GM20431 (cell line): ENCODE results near the gene TCF4.

Experiments used
- in situ Hi-C: fragments of 300-500 bp; cut with MseI, MboI; formaldehyde crosslinking; loops from one replicate; pipeline ENCODE4 v1.15.0; 2020; ENCODE audit warnings: low sequenced_read_pairs; ENCODE audit not compliant: unreplicated experiment

The TCF4 gene

DNA sequence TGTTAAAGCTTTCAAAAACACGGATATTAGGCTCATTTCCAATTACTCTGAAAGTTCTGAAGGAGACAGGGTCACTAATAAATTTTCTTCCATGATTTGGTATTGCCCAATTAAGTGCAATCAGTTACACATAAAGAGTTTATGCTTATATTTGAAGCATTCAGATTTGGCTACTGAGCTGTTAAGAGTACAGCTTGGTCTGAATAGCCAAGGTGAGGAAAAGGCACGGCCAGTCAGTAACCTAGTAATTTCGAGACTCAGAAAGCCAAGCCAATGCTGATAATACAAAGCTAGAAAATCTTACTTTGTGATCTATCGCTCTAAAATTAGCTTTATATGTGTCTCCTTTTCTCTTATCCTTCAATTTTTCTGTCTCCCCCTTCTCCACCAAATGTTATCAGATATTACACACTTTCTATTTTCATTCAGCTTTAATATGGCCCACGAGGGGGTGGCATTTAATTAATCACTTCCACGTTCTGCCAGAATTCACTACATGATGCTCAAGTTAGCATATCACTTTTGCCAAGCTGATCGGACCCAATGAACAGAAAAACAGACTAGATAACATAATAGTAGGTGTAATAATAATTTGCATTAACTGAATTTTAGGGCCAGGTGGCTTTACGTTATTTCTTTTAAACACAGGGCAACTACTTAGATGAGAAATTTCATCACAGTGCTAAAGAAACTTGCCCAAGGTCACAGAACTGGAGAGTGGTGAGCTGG, 138.4 kb downstream of the TCF4 start:
- in situ Hi-C loops: loop anchor here (25.0 kb wide), 1 partner anchor 1138 kb away; no protein-coding TSS in a partner anchor

DNA sequence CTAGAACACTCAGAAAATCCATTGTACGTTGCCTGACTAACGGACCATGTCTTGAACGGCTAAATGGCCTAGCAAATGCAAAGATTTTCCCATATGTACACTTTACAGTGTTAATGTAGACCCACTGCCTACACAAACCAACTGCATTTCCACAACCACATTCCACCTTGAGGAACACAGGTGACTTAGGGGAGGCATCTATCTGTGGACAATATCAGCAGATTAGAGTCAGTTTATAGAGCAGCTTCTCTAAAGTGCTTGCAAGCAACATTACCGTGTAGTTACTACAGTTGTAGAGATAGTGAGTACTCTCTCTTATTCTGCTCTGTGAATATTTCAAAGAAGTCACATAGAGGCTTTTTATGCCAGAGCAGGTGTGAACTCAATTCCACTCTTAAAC, 139.6 kb downstream of the TCF4 start:
- in situ Hi-C loops: loop anchor here (25.0 kb wide), 1 partner anchor 1139 kb away; no protein-coding TSS in a partner anchor

DNA sequence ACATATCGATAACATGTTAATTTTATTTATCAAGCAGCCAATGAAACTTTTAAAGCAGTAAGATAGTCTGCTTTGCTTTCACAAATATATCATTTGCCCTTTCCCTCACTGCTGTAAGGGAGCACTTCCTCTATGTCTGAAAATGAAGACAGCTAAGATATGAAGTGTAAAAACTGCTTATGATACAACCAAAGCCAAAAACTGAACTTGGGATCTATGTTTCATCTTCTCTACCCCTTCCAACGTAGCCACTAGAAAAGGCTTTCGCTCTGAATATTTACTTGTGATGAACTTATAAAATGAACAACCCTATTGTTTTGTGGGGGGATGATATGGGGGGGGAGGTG, 140.3 kb downstream of the TCF4 start:
- in situ Hi-C loops: loop anchor here (25.0 kb wide), 1 partner anchor 1140 kb away; no protein-coding TSS in a partner anchor

DNA sequence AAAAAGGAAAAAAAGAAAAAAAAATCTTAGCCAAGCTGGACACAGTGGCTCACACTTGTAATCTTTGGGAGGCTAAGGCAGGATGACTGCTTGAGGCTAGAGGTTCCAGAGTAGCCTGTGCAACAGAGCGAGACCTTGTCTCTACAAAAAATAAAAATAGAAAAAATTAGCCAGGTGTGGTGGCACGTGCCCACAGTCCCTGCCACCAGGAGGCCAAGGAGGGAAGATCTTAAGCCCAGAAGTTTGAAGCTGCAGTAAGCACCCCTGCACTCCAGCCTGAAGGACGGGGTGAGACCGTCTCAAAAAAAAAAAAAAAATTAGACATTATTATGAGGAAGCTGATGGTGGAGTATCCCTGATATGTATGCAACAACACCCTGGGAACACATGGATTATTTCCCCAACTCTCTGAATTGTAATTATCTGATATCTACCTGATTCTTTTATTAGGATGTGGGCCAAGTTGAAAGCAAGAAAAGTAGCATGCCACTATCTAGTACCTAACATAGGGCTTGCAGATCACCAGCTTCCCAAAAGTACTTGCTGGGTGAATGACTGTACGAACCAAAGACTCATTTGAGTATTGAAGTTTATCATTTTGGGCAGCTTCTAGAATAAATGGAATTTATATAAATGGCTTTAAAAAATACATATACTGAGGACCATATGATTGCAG, 140.9 kb downstream of the TCF4 start:
- in situ Hi-C loops: loop anchor here (25.0 kb wide), 1 partner anchor 1140 kb away; no protein-coding TSS in a partner anchor

DNA sequence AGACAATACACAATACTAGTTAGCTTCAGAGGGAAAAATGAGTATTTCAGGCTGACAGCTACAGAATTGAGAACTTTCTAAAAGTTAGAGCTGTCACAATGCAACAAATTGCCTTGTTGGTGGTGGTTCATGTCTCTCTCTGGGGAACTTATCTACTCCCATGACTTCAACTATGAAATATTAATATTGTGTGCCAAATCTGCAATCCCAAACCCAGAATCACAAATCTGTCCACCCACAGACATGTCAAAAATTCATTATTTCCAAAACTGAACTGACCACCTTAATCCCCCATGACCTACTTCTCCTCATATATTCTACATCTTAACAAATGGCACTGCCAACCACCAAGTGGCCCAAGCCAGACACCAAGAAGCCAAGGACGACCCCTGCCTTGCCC, 143.5 kb downstream of the TCF4 start:
- in situ Hi-C loops: loop anchor here (25.0 kb wide), 1 partner anchor 1143 kb away; no protein-coding TSS in a partner anchor

DNA sequence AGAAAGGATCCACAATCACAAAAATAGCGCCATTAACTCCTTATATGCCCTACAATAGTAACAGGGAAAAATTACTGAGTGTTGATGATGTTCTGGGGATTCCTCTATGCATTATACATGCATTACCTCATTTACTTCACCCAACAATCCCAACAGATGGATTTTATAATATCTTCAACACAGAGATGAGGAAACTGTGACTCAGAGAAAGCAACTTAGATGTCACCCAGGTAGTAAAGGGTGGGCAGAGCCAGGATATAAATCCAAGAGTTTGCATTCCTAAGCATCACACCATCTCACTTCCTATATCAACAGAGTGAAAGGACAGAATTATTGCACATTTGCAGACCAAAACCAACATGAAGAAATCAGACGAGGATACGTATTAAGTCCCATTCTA, 144.2 kb downstream of the TCF4 start:
- in situ Hi-C loops: loop anchor here (25.0 kb wide), 1 partner anchor 1144 kb away; no protein-coding TSS in a partner anchor

DNA sequence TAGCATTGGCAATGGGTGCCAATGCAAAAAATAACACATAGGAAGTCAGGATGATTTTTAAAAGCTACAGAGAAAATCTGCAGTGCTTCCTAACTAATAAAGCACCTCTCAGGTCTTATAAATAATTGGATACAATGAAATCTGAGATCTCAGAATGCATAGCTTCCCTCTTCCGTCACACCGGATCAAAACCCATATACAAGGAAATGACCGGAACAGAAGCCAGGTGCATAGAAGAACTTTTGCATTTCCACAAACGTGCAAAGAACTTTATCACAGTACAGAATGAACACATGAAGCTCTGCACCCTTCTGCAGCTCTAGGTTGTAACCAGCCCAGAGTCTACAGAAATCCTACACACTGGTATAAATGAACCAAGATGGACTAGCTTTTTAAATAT, 145.4 kb downstream of the TCF4 start:
- in situ Hi-C loops: loop anchor here (25.0 kb wide), 1 partner anchor 1145 kb away; no protein-coding TSS in a partner anchor

DNA sequence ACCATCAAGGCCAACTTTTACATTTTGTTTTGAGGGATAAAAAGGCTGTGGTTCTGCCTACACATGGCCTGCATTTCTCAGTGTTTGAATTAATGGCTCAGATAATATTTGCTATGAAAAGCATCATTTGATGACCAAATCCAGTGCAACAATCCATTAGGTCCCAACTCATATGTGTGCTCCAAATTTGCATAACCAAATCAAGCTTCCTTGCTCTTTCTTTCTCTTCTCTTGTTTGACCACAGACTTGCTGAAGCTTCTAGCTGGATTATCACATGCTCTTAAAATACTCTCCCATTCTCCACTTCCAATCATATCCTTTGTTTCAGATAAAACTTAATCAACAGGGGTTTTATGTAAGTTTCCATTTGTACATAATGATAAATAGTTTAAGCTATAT, 147.0 kb downstream of the TCF4 start:
- in situ Hi-C loops: loop anchor here (25.0 kb wide), 1 partner anchor 1146 kb away; no protein-coding TSS in a partner anchor

DNA sequence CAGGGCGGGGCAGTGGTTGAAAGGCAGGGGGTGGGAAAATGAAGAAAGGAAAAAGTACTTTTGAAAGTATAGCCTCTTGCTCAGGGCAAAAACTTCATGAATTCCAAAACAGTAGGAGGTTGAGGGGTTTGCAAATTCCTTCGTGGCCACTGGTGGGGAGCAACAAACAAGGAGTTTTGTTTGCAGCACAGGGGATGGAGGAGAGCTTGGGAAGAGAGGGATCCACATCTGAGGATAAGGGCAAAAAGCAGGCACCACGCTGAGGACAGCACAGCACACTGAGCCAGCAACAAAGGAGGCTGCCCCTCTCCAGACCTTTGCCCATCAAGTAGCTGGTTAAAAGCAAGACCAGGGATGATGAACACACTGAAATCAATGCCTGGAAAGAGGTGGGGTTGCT, 148.9 kb downstream of the TCF4 start:
- in situ Hi-C loops: loop anchor here (25.0 kb wide), 1 partner anchor 1148 kb away; no protein-coding TSS in a partner anchor

DNA sequence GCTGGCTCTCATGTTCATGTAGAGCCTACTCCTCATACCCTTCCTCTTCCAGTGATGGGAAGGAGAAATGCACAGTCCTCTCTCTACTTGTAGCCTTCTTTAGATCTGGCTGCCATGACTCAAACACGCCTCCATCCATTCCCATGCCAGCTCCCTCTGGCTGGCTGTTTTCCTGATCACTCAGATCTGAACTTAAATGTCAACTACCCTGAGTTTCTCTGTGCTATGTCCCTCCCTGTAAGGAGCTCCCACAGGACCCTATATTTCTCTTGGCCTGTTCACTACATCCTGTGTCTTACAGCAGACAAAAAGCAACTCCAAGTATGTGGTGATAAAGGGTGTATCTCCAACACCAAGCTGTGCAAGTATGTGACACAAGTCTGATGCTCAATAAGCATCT, 152.4 kb downstream of the TCF4 start:
- in situ Hi-C loops: loop anchor here (25.0 kb wide), 1 partner anchor 1152 kb away; no protein-coding TSS in a partner anchor

DNA sequence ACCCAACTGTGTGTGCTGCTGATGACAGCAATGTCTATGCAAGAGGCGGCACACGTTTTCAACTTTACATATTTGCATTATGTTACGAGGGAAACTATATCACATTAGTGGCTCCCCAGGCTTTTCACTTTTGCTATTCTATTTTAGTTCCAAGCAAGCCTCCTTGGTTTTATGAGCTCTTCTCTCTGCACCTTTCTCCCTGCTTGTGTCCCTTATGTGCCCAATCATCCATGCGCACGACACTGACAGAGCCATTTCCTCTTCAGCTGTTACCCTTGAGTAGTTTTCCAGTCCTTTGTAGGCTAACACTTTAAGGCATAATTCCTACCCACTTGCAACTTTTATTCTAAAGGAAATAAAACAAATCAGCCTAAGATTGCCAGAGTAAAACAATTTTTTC, 154.3 kb downstream of the TCF4 start:
- in situ Hi-C loops: loop anchor here (25.0 kb wide), 1 partner anchor 1154 kb away; no protein-coding TSS in a partner anchor

DNA sequence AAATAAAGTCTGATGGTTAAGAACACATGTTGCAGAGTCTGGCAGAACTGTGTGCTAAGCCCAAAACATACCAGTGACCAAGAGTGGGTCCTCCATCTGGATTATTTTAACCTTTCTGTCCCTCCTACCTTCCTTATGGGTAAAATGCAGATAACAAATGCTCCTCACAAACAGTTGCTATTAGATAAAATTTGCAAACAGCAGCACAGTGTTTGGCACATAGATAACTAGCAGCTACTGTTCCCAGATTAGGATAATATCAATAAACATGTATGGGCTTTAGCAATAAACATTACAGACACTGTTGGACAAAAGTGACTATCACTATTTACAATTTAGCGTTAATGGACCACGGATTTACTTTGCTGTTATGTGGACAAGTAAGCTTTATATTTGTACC, 154.9 kb downstream of the TCF4 start:
- in situ Hi-C loops: loop anchor here (25.0 kb wide), 1 partner anchor 1154 kb away; no protein-coding TSS in a partner anchor

DNA sequence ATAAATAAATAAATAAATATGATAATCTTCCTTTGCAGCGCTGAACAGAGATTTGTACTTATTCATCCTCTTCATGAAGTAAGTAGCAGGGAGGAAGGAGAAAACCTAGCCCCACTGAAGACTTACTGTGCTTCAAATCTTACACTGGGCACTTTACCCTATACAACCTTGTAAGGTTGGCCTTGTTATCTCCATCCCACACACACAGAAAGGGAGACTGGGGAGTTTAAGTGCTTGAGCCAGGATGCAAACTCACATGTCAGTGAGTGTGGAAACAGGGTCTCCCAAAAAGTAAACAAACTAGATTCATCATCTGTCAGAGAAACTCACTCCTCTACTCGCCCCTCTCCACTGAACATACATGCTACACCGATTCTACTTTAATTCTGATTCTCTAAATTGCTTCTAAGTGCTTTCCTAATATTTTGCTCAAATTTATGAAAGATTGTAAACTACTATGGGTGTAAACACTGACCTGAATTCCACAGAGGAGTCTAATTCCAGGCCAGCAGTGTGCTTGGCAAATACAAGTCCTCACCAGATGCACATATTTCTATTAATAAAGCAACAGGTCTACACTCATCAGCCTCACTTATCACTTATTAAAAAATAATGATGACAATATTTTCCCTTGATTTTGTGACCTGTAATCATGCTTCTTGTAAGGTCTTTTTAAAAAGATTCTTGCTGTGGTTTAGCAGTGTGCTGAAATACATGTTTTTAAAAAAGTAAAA, 155.5 kb downstream of the TCF4 start:
- in situ Hi-C loops: loop anchor here (25.0 kb wide), 1 partner anchor 1155 kb away; no protein-coding TSS in a partner anchor

DNA sequence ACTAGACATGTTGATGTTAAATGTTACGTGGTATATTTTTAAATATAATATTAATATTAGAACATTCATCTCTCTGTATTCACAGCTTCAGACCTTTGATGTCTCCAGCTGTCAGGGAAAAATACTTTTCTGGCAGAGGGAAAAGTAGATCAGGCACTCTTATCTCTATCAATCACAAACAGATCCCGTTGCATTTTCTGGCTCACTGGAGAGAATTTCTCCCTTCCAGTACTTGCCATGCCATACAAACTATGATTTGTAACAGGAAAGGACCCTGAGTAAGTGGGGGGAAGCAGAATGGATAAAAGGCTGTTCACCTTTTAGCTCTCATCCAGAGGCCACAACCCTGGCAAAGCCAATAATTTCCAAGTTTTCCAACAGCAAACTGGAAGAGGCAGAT, 158.0 kb downstream of the TCF4 start:
- in situ Hi-C loops: loop anchor here (25.0 kb wide), 1 partner anchor 1157 kb away; no protein-coding TSS in a partner anchor

DNA sequence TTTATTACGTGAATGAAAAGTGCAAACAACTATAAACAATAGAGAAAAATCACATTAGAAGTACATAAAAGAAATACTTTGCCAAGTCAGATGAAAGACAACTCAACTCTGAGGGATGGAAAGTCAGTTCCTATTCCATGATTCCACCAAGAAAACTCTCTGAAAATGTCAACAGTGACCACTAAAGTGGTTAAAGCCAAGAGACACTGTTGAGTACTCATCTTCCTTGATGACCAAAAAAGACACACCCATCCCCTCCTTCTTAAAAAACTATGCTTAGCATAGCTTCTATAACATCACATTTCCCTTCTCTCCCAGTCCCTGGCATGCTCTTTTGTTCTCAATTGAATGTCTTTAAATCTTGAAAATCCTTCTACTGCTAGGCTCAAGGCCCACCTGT, 160.0 kb downstream of the TCF4 start:
- in situ Hi-C loops: loop anchor here (25.0 kb wide), 1 partner anchor 1159 kb away; no protein-coding TSS in a partner anchor

DNA sequence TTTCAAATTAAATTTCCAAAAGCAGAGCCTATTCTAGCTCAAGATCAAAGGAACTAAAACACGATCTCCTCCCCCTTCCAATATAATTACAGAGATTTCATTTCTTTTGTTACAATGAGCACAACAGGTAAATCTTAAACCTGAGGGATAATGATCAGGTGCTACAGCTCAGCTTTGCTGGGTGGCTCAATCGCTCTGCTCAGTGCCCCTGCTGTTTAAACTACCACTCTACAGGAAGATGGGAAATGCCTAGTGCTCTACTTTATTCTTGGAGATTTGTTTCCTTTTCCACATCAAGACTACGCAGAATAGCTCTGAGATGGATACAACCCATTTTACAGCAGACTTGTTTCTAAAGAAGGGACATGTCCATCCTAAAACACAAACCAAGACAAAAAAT, 162.3 kb downstream of the TCF4 start:
- in situ Hi-C loops: loop anchor here (25.0 kb wide), 1 partner anchor 1162 kb away; no protein-coding TSS in a partner anchor

DNA sequence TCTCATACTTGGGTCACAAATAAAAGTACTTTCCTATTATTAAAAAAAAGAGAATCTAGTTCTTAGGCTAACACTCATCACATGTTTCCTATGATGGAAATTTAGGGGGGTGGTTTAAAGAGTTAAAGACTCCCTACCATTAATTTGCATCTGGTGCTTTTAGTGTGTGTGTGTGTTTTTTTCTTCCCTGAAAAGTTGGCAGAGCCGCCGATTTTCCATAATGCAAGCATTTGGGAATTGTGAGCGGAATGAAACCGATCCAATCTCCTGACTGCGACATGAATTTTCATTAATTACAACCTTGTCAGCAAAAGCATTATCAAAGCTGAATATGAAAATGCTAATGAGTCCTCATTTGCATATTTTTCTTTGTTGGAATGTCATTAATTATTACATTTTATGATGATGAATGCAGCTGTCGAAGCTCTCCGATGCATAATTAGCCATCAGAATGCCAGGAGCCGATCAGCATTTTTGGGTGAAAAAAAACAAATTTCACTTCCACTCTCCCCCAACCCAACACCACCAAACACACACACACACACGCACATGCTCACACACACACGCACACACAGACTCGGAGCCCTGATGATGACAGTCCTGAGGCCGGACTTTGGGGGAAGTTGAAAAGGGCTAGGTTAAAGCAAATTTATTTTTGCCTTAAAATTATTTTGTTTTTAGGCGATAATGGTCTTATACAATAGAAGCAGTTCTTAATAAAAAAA, 165.4 kb downstream of the TCF4 start:
- in situ Hi-C loops: no loop called here

DNA sequence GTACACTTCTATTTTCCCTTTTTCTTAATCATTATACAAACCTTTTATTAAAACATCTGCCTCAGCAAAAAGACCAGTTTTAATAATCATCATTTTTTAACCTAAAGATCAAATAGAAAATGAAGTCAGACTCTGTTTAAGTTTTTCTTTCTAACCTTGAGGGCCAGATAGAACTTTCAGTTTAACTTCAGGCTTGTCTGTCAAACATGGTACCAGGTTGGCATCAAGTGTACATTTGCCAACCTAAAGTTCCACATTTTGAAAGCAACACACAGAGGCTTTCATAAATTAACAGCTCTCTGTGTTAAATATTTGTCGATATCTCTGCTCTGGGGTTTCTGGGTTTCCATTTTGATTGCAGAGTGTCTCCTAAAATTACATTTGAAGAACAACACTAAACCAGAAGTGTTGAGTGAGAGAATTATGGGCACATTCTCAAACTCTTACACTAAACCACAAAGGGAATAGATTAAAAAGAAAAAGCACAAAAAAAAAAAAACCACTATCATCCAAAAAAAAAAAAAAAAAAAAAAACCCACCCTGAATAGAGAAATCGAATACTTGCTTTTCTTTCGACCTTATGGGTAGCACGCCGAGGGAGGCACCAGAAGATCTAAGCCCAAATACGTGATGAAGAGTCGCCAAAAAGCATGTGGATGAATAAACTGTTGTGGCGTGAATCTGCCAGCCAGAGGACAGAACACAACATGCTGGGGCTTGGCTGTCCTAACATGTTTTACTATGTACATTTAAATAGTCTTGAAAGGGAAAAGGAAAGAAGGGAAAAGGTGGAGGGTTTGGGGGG, 166.2 kb downstream of the TCF4 start:
- in situ Hi-C loops: no loop called here

DNA sequence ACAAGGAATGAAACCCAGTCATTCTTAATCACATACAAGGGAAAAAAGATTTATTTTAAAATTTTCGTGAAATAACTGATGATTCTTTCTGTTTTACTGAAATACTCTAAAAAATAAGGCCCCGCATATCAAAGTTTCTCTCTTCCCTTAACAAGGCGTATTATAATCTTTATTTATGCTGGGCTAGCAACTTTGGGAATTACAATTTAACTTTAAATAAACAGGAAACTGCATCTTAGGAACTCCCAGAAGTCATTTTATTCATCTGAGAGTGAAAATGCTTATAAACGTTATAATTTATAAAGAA, 166.7 kb downstream of the TCF4 start:
- in situ Hi-C loops: no loop called here
